C4-2B (cell line): ENCODE measurements around the gene ZSCAN4.

ENCODE experiments used
- H3K27ac ChIP-seq: fragments of 450-650 bp; 2 replicates; pipeline ENCODE4 v1.5.1; 2017
- ZFX ChIP-seq: fragments of 450-650 bp; IDR thresholded peaks from 2 replicates; pipeline ENCODE4 v1.6.1; 2017
- TF ChIP-seq, protein P1 (sequence below): fragments of 450-650 bp; conservative IDR thresholded peaks from 2 replicates; pipeline ENCODE4 v1.5.1; 2017; ENCODE audit warnings: mild to moderate bottlenecking

Gene ZSCAN4

DNA sequence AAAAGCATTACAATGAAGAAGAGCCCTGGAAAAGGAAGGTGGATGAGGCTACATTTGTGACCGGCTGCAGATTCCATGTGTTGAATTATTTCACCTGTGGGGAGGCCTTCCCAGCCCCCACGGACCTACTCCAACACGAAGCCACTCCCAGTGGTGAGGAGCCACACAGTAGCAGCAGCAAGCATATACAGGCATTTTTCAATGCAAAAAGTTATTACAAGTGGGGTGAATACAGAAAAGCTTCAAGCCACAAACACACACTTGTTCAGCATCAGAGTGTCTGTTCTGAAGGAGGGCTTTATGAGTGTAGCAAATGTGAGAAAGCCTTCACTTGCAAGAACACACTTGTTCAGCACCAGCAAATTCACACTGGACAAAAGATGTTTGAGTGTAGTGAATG is 18.0 kb downstream of the ZSCAN4 start:
- H3K27ac ChIP-seq, result no peak overlapping the region
- TF ChIP-seq, protein P1, sequence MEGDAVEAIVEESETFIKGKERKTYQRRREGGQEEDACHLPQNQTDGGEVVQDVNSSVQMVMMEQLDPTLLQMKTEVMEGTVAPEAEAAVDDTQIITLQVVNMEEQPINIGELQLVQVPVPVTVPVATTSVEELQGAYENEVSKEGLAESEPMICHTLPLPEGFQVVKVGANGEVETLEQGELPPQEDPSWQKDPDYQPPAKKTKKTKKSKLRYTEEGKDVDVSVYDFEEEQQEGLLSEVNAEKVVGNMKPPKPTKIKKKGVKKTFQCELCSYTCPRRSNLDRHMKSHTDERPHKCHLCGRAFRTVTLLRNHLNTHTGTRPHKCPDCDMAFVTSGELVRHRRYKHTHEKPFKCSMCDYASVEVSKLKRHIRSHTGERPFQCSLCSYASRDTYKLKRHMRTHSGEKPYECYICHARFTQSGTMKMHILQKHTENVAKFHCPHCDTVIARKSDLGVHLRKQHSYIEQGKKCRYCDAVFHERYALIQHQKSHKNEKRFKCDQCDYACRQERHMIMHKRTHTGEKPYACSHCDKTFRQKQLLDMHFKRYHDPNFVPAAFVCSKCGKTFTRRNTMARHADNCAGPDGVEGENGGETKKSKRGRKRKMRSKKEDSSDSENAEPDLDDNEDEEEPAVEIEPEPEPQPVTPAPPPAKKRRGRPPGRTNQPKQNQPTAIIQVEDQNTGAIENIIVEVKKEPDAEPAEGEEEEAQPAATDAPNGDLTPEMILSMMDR, result no peak
- TF ChIP-seq ZFX, result no peak

DNA sequence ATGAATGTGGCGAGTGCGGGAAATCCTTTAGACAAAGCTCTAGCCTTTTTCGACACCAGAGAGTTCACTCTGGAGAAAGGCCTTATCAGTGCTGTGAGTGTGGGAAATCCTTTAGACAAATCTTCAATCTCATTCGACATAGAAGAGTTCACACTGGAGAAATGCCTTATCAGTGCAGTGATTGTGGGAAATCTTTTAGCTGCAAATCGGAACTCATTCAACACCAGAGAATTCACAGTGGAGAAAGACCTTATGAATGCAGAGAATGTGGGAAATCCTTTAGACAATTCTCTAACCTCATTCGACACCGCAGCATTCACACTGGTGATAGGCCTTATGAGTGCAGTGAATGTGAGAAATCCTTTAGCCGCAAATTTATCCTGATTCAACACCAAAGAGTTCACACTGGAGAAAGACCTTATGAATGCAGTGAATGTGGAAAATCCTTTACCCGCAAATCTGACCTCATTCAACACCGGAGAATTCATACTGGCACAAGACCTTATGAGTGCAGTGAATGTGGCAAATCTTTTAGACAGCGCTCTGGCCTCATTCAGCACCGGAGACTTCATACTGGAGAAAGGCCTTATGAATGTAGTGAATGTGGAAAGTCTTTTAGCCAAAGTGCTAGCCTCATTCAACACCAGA is 18.8 kb downstream of the ZSCAN4 start:
- H3K27ac ChIP-seq, result no peak overlapping the region
- no peak for TF ChIP-seq ZFX
- TF ChIP-seq, protein P1, result no peak

DNA sequence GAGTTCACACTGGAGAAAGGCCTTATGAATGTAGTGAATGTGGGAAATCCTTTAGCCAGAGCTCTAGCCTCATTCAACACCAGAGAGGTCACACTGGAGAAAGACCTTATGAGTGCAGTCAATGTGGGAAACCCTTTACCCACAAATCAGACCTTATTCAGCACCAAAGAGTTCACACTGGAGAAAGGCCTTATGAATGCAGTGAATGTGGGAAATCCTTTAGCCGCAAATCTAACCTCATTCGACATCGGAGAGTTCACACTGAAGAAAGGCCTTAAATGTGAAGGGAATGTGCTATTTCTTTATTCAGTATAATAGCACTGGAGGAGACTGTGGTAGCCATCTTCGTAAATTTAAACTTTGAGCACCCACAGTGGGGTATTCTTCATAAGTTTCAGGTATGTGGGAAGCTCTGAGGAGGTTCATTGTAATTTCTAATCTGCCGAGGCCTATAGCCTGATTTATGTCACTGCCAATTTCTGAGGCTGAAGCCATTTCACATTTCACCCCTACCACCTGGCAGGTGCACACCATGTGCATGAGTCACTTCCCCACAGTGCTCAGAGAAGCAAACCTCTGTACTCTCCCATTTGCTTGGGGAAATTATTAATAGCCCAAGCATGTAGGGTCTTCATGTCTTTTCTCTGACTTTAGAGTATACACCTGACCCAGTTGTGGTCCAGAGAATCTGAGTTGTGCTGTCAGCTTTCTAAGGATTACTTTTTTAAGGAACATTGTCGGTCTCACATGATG is 19.5 kb downstream of the ZSCAN4 start:
- TF ChIP-seq ZFX, result no peak
- TF ChIP-seq, protein P1, result no peak
- no peak overlapping the region for H3K27ac ChIP-seq

DNA sequence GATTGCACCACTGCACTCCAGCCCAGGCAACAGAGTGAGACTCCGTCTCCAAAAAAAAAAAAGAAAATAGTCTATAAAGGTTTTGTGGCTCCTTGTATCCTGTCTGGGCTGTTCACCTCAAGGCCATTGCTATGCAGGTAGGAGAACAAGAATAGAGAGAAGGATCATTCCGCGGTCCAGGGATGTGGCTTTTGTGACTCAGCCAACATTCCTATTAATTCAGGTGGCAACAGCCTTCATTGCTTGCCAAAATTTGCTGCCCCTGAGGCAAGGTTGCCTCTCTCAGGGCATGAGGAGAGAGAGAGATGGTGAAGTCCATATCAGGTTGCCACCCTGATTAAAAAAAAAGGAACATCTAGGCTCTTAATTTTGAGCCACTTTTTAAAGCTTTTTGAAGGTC is 21.0 kb downstream of the ZSCAN4 start:
- TF ChIP-seq, protein P1, result no peak
- TF ChIP-seq ZFX, result no peak
- no peak overlapping the region for H3K27ac ChIP-seq

DNA sequence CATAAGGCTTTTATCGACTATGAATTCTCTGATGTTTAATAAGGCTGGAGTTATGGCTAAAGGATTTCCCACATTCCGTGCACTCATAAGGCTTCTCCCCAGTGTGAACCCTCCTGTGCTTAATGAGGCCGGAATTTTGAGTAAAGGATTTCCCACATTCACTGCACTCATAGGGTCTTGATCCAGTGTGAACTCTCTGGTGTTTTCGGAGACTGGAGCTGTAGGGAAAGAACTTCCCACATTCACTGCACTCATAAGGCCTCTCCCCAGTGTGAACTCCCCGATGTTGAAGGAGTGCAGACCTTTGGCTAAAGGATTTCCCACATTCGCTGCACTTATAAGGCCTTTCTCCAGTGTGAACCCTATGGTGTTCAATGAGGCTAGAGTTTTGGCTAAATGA is 32.9 kb downstream of the ZSCAN4 start:
- TF ChIP-seq, protein P1, result no peak
- TF ChIP-seq ZFX, result no peak
- no peak overlapping the region for H3K27ac ChIP-seq

DNA sequence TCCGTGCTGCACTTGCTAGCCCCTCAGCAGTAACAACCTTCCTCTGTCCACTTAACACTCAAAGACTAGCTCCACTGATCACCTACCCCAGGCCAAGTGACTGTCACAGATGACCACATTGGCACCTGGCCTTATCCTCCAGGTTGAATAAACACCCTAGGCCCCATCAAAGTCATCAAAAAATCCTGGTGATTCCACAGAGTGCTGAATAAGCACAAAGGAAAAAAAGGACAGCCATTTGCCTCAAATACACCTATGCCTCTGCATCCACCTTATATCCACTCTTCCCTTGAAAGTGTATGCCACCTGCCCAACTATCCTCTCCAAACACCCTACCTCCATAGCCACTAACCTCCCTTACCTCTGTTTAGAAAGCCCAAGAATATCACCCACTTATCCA is 37.6 kb downstream of the ZSCAN4 start:
- no peak overlapping the region for H3K27ac ChIP-seq
- TF ChIP-seq ZFX, result no peak
- TF ChIP-seq, protein P1, result no peak

DNA sequence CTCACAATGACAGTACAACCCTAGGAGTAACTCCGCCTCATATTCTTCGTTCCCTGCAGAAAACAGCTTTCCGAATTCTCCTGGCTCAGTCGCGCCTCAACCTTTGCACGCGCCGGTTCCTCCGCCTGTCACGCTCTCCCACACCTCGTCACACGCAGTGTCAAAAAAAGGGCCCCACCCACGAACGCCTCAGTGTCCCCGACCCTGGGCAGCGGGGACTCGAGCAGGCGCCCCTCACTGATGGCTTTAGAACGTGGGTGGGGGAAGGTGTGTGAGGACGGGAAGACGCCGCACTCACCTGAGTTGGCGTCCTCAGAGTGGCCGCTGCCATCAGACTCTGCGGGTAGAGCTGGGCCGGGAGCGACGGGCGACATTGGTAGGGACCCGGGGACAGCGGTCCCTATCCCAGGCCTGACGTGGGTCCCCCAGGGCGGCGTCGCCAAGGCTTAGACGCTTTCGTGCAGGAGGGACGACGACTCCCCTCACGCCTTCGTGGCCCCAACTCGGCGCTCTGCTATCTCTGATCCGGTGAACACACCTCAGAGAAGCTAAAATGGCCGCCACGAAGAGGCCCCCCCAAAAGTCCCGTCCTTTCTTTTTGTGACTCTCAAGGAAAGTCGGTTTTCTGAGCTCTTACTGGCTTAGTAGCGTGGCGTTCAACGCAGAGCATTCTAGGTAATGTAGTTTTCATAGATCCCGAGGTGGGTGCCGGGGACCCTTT is 40.1 kb downstream of the ZSCAN4 start, which contains the start of gene ZNF154:
ZNF154 (minus strand) TSS at position 564 of the 721 bp plus-strand sequence; CDS start at position 331, 233 bp downstream.
- H3K27ac ChIP-seq, result no peak within 1 kb of the TSS
- TF ChIP-seq ZFX, result no peak
- TF ChIP-seq, protein P1, result no peak
